Stimulated activated CD8-positive, alpha-beta memory T cell treated with anti-CD3 and anti-CD28 coated beads, Interleukin-7, amount 100 ng/mL, for 24 hours (primary cell): ENCODE measurements around the gene RDH13.
"Not testable (repeated sequence)": the region's sequence is repeated elsewhere in the genome, so short reads cannot be mapped to it uniquely, and the experiment has no call there.

Source experiments
- DNase-seq: peaks from one replicate; pipeline ENCODE4 v3.0.0-alpha.2; 2020; ENCODE audit warnings: low read depth

Gene RDH13

DNA sequence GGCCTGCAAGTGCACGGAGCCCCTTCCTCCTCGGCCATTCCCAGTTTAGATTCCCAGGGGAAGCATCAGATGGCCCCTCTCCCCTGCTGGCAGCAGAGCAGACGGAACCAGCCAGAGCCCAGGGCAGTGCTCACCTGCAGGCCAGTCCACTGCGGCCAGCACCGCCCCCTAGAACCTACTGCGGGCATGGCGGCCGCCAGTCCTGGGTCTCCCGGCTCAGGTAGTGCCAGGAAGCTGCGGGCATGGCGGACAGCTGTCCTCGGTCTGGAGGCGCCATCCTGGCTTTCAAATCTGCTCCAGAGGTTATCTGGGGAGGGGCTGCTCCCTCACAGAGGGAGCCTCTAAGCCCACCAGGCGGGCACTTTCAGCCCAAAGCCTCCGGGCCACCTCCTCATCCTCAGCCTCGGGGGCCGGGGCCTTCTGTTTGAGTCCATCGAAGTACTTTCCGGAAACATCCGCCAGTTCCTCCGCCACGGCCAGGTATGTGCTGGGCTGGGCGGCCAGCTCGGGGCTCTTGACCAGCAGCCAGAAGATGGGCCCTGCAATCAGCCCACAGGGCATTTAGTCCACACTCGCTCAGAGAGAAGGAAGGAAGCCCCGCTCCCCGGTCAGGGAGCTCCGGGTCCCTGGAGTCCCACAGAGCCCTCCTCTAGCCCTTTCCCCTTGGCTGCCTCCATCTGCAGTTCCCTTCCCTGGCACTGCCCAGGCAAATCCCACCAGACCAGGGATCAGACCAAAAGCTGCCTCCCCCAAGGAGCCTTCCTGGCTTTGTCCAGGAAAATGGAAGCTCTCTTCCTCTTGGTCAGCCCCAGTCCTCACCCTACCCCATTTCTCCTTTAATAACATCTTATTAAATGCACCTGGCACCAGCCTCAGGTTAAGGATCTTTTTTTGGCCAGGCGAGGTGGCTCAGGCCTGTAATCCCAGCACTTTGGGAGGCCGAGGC lies 17.9 kb downstream of the RDH13 start:
- no peak for DNase-seq

DNA sequence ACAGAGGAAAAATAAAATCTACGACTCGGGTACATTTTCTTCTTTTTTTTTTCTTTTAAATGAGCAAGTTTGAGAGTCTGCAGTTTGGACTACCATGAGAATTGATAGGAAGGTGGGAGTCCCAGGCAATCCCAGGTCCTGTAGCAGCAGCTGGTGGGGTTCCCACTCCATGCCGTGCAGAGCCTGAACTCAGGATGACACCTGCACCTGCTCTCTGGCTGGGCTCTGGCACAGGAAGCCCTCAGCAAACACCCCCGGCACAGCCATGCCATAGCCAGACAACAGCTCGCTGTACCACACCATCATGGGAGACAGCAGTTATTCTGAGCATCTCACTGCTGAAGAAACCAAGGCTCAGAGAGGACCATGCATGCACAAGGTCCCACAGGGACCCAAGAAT lies 18.7 kb downstream of the RDH13 start:
- DNase-seq = no peak

DNA sequence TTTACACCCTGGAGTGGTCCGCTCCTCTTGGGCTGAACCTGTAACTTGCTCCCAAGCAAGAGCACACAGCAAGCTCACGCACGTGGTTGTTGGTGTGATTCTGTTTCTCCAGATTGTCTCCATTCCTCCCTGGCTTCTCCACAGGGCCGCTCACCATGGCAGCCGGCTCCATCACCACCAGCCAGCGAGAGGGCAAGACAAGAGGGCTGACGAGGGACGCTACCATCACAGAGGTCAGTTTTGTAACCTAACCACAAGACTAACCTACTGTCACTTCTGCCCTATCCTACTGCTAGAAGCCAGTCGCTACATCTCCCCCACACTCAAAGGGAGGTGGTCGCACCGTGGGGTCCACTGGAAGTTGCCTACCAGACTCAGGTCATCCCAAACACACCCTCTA lies 20.3 kb downstream of the RDH13 start:
- no peak for DNase-seq

DNA sequence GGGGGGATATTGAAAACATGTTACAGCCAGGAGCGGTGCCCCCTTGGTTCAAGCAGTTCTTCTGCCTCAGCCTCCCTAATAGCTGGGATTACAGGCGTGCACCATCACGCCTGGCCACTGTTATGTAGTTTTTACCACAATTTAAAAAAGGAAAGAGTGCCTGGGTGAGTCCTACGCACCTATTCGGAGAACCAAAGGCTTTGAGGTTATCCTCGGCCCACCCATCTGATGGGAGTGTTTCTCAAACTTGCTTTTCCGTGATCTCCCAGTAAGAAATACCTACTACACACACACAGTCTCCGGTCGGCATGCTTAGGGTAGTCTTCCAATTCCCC lies 20.6 kb downstream of the RDH13 start:
- DNase-seq = no peak

DNA sequence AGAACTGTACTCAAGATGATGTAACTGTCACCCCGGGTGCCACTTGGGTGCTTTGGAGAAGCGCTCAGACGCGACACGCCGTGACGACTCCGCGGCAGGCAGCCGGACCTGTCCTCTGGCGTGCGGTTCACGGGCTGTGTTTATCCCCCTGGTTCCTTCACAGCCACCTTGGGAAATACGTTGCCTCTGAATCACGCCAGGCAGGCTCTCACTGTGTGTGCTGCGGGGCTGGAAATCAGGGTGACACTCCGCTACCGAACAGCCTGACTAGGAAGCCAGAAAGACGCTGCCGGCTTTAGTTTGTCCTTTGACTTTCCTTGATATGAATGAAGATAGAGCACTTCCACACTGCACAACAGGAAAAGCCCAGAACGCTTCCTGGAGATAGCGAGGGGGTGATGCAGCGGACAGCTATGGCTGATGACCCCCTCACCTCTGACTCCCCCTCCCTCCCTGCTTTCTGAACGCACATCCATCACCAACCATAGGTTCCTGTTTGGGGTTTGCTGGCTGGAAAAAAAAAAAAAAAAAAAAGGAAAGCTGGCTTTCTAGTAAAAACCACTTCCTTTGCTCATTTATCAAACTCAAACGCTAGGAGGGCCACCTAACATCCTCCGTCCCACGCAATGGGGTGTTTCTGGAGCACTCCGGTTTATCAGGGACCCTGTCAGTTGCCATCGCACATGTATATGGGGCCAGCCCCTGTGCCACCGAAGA lies 21.2 kb downstream of the RDH13 start:
- DNase-seq = no peak

DNA sequence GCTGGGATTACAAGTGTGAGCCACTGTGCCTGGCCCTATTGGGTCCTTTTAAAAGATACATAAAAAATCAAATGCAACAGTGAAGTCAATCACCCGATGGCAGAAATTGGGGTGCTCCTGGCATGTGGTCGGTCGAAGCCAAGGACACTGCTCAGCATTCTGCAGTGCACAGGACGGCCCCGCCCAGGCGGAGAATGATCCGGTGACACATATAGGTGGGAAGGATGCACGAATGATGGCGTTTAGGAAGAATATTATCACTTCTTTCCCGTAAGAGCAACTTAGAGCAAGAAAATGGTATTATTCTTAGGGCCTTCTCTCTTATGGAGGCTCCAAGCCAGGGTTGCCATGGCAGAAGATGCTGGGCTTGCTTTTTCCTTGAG lies 21.7 kb downstream of the RDH13 start:
- DNase-seq = no peak

DNA sequence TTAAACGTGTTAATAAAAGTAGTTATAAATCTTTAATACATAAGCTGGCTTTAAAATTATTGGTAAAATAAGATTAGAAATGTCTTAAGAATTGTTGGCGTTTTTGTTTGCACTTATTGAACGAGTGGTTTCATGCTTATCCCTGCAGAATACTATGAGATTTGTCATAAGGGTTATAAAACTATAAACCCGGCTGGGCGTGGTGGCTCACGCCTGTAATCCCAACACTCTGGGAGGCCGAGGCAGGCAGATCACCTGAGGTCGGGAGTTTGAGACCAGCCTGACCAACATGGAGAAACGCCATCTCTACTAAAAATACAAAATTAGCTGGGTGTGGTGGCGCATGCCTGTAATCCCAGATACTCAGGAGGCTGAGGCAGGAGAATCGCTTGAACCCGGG lies 22.3 kb downstream of the RDH13 start:
- not testable (repeated sequence) for DNase-seq

DNA sequence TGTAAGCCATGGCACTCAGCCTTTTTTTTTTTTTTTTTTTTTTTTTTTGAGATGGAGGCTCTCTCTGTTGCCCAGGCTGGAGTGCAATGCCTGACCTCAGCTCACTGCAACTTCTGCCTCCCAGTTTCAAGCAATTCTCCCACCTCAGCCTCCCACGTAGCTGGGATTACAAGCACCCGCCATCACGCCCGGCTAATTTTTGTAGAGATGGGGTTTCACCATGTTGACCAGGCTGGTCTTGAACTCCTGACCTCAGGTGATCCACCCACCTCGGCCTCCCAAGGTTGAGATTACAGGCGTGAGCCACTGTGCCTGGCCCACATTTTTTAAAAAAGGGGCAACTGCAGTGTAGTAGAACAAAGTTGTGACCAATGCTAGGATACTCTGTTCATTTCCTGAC lies 25.3 kb downstream of the RDH13 start:
- DNase-seq = not testable (repeated sequence)

DNA sequence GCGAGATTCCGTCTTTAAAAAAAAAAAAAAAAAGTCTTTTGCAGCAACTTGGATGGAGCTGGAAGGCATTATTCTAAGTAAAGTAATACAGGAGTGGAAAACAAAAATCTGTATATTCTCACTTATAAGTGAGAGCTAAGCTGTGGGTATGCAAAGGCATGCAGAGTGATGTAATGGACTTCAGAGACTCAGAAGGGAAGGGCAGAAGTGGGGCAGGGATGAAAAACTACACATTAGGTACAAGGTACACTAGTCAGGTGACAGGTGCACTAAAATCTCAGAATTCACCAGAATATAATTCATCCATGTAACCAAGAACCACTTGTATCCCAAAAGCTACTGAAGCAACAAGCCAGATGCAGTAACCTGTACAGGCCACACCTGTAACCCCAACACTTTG lies 26.9 kb downstream of the RDH13 start:
- DNase-seq = no peak

DNA sequence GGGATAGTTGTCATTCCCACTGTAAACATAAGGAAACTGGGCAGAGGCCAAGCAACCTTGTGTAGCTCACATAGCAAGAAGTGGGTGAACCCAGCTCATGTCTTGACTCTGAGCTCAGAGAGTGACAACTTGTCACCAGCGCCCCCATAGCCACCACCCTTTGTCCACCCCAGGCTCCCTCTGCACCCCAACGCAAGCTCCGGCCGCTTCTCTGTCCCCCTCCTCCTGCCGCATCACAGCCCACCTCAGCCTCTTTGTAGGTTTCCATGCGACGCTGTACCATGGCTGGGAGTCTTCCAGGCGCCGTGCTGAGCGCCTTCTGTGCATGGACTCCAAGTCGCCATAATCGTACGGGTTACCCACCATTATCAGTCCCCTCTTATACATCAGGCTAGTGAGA lies 28.2 kb downstream of the RDH13 start:
- DNase-seq = no peak

DNA sequence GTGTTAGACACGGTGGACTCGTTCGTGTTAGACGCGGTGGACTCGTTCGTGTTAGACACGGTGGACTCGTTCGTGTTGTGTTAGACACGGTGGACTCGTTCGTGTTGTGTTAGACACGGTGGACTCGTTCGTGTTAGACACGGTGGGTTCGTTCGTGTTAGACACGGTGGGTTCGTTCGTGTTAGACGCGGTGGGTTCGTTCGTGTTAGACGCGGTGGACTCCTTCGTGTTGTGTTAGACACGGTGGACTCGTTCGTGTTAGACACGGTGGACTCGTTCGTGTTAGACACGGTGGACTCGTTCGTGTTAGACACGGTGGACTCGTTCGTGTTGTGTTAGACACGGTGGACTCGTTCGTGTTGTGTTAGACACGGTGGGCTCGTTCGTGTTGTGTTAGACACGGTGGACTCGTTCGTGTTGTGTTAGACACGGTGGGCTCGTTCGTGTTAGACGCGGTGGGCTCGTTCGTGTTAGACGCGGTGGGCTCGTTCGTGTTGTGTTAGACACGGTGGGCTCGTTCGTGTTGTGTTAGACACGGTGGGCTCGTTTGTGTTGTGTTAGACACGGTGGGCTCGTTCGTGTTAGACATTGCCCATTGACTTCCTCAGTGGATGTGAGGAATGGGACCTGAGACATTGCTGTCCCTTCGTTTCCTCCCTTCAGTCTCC lies 29.8 kb downstream of the RDH13 start:
- not testable (repeated sequence) for DNase-seq

DNA sequence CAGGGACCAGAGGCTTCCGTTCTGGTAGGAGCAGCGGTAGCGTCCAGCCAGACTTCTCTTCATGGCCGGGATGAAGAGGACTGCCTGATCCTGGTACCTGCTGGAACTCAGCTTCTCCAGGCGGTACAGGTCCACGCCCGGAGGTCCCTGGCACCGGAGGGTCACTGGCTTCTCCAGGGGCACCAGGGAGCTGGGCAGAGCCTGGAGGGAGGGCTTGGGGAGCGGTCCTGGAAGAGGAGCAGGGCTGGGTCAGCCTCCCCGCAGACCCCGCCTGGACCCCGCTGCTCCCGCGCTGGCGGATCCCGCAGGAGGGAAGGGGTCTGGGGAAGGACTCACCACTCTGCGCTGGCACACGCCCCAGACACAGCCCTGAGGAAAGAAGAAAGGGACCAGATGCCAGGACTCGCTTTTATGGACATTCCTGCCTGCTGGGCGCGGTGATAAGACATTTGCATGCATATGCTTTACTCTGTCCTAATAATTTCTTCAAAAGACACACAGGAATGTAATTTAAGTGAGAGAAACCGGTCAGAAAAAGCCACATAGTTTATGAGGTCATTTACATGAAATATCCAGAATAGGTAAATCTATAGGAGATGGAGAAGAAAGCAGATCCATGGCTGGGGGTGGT lies 30.7 kb downstream of the RDH13 start:
- DNase-seq = no peak

DNA sequence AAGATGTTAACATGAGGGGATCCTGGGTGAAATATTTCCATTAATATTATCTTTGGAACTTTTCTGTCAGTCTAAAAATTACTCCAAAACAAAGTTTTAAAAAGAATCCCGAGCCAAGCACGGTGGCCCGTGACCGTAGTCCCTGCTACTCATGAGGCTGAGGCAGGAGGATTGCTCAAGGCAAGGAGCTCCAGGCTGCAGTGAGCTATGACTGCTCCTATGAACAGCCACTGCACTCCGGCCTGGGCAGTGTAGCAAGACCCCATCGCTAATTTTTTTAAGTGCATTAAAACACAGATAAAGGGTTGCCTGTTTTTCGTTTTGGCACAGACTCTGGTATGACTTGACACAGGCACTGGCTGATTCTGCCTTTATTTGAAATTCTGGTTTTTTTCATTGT lies 31.8 kb downstream of the RDH13 start:
- no peak for DNase-seq

DNA sequence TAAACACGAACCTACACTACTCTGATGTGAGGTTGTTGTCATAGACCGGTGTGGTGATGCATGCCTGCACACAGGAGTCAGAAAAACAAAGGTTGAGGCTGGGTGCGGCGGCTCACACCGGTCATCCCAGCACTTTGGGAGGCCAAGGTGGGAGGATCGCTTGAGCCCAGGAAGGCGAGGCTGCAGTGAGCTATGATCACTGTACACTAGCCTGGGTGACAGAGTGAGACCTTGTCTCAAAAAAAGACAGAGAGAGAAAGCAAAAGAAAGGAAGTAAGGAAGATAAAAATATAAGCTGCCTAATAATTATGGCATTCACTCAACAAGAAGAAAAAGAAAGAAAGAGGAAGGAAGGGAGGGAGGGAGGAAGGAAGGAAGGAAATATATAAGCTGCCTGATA lies 34.2 kb downstream of the RDH13 start:
- DNase-seq = no peak

DNA sequence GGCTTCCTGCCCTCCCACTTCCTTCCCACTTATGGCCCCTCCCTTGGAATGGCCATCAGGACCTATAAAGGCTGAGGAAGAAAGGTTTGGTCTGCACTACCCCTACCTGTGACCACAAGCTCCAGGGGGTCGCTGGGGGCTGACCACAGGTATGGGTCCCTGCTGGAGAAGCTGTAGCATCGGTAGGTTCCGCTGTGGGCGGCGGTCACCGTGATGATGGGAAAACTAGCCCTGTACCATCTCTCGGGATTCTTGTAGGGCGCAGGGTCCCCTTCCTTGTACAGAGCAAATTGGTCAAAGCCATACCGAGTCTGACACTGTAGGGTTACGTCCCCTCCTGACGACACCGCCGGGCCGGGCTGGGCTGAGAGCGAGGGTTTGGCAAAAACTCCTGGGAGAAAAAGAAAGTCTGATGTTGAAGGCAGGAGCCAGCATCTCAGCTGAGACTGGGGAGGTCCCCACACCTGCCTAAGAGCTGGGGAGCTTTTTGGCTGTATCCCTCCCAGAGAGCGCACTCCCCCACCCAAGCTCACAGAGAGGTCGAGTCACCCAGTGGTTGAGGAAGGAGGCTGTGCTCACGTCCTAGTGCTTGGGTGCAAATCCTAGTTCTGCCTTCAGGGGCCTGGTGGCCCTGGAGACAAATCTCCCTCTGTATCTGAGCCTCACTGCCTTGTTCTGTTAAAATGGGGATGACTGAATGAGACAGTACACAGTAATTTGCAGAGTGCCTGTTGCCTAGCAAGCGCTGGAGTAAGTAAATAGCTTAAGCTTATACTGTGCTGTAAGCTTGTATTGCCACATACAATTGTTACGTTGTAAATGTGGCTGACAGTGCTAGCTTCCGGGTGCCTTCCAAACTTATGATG lies 35.2 kb downstream of the RDH13 start:
- DNase-seq = no peak

DNA sequence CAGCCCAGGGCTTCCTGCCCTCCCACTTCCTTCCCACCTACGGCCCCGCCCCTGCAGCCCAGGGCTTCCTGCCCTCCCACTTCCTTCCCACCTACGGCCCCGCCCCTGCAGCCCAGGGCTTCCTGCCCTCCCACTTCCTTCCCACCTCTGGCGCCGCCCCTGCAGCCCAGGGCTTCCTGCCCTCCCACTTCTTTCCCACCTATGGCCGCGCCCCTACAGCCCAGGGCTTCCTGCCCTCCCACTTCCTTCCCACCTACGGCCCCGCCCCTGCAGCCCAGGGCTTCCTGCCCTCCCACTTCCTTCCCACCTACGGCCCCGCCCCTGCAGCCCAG lies 35.8 kb downstream of the RDH13 start:
- DNase-seq = not testable (repeated sequence)

DNA sequence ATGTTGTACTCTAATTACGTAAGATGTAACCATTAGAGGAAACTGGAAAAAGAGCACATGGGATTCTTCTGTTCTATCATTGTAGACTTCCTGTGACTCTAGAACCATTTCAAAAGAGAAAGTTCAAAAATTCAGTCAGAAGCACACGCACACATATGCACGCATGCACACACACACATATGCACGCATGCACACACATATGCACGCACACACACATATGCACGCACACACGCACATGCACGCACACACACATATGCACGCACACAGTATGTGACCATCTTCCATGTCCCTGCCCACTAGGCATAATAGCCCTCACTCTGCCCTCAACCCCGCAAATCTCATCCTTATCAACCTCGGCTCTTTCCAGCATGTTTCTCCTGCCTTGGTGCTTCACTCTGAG lies 38.8 kb downstream of the RDH13 start:
- DNase-seq = no peak

DNA sequence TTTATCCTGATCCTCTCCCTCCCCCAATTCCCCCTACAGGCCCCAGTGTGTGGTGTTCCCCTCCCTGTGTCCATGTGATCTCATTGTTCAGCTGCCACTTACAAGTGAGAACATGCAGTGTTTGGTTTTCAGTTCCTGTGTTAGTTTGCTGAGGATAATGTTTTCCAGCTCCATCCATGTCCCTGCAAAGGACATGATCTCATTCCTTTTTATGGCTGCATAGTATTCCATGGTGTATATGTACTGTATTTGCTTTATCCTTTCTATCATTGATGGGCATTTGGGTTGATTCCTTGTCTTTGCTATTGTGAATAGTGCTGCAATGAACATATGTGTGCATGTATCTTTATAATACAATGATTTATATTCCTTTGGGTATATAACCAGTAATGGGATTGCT lies 42.6 kb downstream of the RDH13 start:
- DNase-seq = not testable (repeated sequence)

DNA sequence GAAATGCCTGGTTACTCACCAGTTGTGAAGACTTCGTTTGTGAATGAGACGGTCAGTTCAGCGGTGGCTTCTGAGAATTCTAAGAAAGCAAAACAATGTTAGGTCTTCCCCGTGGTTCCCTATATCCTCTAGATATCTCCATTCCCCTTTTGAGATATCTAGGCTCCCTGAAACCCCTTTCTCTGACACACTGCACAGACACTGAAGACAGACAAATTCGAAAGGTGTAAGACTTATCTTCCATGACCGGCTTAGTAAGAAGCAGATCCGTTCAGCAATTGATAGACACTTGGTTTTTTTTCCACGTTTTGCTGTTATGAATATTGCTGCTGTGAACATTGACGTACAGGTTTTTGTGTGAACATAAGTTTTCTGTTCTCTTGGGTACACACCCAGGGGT lies 44.3 kb downstream of the RDH13 start:
- DNase-seq = no peak

DNA sequence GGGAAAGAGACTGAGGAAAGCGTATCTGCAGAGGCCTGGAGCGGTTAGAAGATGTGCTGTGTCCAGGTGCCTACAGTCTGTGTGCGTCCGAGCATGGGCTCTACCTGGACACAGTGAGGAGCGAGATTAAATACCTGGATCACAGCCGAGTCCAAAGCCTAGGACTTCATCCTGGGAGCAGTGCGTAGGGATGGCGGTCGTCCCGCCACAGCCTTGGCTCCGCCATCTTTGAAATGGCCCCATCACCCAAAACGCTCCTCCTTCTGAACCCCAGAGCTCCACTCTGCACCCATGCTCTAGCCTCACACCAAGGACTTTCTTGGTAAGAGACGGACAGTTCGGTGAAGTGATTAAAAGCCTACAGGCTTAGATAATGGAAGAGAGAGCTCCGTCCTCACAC lies 44.7 kb downstream of the RDH13 start:
- no peak for DNase-seq

DNA sequence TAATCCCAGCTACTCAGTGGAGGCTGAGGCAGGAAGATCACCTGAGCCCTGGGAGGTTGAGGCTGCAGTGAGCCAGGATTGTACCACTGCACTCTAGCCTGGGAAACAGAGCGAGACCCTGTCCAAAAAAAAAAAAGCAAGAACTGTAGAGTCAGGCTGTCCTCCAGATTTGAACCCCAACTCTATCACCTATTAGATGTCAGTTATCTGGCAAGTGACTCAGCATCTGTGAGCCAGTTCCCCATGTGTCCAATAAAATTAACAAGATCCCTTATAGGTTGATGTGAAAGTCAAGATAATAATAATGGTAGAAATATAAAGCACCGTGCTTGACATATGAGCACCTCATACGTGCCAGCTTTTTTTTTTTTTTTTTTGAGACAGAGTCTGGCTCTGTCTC lies 46.9 kb downstream of the RDH13 start:
- no peak for DNase-seq

DNA sequence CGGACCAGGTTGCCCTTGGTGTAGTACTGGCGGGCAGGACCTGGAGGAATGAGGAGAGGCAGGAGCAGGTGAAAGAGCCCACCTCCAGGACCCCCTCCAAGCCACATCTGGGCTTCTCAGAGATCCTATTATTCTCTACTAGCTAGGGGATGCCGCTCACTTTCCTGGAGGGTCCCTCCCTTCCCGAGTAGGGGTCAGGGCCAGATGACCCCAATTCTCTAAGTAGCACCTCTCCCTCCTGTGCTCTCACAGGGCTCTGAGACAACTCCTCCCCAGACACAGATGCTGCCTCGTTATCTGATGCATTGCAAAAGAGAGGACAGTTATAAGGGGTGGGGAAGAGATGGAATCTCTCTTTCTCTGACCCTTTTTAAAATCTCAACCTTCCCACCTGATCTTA lies 47.8 kb downstream of the RDH13 start:
- DNase-seq = no peak
